ENCODE results near the gene FAM168A.

- no peak for TF ChIP-seq POLR2A (IDR thresholded peaks at IDR 0.05)
- TF ChIP-seq CTCF (IDR thresholded peaks at IDR 0.05), result no peak
- TF ChIP-seq EP300 (IDR thresholded peaks at IDR 0.05; ENCODE audit: low read depth), result no peak
- no peak for TF ChIP-seq POLR2AphosphoS5 (IDR thresholded peaks at IDR 0.05)
Observed at GRCh38 chr11:73396985-73397384, 200.9 kb downstream of the FAM168A start.
